ENCODE results near the gene LIN37.
"Not testable (repeated sequence)": the region's sequence is repeated elsewhere in the genome, so short reads cannot be mapped to it uniquely, and the experiment has no call there.

LIN37 gene

GRCh38 chr19:35788205-35788960 is 40.0 kb downstream of the LIN37 start:
- no peak for DNase-seq (ENCODE audit: low read depth in 2 of 2, low spot score in 1 of 2)

DNA sequence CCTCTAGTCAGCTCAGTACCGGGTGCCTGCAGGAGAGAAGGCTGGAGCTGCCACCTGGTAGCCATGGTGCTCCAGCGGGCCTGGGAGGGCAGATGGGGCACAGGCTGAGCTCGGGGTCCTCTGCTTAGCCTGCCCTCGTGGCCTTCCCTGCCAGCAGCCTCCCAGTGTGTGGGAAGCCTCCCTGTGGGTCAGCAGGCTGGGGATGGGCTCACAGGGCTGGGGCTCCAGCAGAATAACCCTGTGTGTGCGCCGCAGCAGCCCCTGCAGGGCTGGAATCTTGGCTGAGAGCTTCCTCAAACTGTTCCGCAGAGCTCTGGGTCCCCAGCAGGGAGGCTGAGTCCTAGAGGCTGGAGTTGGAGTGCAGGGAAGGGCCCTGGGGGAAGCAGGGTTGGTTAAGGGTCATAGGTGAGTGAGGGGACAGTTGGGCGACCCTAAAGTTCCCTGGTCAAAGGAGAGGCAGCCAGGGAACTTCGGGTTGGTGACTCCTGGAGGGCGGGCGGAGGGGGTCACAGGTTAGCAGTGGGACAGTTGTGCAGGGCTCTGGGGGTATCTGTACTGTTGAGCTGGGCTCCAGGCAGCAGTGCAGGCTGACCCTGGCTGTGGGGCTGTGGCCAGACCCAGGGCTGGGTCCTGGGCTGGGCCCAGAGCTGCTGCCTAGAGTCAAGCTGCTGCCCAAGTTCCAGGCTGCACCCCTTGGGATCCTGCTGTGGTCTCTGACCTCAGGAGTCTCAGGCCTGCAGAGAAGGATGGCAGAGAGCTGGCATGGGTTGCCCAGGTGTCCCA is 41.0 kb downstream of the LIN37 start:
- no peak for DNase-seq (ENCODE audit: low read depth in 2 of 2, low spot score in 1 of 2)

GRCh38 chr19:35789978-35790944 is 41.9 kb downstream of the LIN37 start:
- DNase-seq (ENCODE audit: low read depth in 2 of 2, low spot score in 1 of 2) = no peak

DNA sequence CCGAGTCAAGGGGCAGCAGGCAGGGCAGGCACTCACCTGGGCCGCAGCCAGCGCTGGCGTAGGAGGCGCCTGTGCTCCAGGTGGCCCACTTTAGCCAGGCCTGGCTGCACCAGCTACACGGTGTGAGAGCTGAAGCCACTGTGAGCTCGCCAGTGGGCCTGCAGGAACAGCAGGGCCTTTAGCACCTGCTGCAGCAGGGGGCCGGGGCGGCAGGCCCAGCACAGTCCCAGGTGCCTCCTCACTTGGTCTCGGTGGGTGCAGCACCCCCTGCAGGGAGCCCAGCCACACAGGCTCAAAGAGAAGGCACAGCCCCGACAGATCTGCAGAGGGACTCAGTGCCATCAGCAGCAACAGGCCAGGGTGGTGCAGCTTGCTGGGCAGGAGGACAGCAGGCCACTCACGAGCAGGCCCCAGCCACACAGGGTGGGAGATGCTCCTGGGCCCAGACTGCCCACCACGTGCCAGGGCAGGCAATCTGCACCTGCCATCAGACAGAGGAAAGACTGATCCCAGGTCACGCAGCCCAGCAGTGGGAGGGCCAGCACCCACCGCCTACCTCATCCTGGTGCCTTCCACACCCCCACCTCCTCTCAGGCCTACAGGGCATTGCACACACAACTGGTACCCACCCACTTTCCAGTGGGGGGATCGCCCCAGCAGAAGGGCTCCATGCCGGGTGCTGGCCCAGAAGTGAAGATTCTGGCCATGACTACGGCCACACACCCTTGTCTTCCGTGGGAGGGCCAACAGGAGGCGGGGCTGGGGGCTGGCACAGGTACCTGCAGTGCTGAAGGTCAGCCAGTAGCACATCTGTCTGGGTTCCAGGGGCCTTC is 42.8 kb downstream of the LIN37 start:
- no peak for DNase-seq (ENCODE audit: low read depth in 2 of 2, low spot score in 1 of 2)

GRCh38 chr19:35791814-35792279 is 43.5 kb downstream of the LIN37 start:
- DNase-seq (ENCODE audit: low read depth in 2 of 2, low spot score in 1 of 2) = no peak

DNA sequence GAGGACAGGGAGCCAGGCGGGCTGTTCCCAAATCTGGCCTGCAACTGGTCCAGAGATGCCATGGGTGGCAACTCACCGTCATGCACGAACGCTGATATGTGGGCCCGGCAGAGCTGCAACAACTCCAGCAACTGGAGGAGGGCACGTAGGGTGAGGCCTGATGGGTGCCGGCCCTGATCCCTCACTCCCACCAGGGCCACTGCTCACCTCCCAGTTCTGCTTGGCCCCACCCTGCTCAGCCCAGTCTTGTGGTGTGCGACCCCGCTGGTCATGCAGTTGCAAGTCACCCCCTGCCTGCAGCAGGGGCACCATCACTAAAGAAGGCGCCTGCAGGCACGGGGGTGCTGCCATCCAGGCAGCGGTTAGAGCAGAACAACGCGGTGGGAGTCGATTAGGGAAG is 43.9 kb downstream of the LIN37 start:
- no peak for DNase-seq (ENCODE audit: low read depth in 2 of 2, low spot score in 1 of 2)

DNA sequence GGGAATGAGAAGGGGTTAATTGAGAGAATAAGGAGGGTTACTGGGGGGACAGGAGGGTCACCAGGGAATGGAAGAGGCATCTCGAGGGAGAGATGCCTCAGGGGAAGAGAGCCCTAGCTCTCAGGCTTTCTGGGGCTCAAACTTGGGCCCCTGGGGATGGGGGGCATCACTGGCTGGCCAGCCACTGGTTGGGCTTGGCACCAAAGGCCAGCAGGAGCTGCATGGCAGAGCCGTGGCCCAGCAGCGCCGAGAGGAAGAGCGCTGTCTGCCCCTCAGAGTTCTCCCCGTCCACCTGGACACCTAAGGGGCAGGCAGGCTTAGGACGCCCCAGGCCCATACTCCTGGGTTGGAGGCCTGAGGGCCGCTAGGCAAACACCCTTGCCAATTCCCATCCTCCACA is 44.5 kb downstream of the LIN37 start:
- DNase-seq (ENCODE audit: low read depth in 2 of 2, low spot score in 1 of 2) = no peak

DNA sequence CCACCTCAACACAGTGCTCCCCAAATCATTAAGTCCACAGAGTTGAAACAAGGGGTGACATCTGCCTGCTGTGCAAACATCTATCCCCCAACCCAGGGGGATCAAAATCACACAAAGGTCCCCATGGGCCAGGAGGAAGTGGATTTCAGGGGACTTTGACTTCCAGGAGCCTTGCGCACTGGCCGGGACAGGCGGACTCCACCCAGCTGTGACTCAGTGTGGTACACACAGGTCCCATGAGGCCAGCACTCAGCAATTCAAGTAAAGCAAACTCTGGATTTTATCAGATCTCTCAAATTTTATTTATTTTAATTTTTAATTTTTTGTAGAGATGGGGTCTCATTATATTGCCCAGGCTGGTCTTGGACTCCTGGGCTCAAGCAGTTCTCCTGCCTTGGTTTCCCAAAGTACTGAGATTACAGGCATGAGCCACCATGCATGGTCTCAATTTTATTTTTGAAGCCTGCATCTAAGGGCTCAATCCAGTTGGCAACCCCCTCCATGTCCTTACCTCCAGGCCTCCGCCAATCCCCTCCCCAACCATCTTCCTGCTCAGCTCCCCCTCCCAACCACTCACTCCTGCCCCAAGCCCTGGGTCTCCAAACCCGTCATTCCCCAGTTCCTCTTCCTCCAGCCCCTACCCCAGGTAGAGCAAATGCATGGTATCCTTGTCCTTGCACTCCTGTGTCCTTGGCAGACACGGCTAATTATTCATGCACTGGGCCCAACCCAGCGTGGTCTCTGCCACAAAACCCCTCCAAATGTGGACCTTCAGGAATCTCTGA is 45.2 kb downstream of the LIN37 start:
- no peak for DNase-seq (ENCODE audit: low read depth in 2 of 2, low spot score in 1 of 2)

DNA sequence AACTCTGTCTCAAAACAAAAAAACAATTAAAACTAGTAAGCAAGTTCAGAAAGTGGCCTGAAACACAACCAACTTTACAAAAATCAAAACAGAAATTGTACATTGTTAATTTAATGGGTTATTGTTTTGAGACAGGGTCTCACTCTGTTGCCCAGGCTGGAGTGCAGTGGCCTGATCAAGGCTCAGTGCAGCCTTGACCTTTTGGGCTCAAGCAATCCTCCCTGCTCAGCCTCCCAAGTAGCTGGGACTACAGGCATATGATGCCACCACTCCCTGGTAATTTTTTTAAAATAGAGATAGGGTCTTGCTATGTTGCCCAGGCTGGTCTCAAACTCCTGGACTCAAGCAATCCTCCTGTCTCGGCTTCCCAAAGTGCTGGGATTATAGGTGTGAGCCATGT is 47.2 kb downstream of the LIN37 start:
- DNase-seq (ENCODE audit: low read depth in 2 of 2, low spot score in 1 of 2) = not testable (repeated sequence)

GRCh38 chr19:35796645-35797542 is 48.5 kb downstream of the LIN37 start:
- no peak for DNase-seq (ENCODE audit: low read depth in 2 of 2, low spot score in 1 of 2)

DNA sequence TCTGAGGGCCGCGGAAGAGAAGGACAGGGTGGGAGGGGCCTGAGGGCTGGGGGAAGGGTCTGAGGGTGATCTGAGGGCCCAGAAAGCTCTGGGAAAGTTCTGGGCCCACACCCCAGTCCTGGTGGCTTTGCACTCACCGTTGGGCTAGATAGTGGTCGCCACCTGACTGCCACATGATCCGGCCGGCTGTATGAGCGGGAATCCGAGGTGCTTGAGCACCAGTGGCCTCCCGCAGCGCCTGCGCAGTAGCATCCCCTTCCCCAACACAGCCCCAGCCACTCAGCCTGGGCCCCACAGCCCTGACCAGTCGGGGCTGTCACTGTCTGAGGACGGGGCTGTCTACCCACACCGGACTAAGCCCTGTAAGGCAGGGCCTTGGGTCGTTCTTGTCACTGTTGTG is 49.3 kb downstream of the LIN37 start:
- no peak for DNase-seq (ENCODE audit: low read depth in 2 of 2, low spot score in 1 of 2)

- no peak for DNase-seq (ENCODE audit: low read depth in 2 of 2, low spot score in 1 of 2)
Observed at GRCh38 chr19:35801828-35802227, 53.5 kb downstream of the LIN37 start.
